Measurements from ENCODE around the gene PPIC.

Gene PPIC

DNA sequence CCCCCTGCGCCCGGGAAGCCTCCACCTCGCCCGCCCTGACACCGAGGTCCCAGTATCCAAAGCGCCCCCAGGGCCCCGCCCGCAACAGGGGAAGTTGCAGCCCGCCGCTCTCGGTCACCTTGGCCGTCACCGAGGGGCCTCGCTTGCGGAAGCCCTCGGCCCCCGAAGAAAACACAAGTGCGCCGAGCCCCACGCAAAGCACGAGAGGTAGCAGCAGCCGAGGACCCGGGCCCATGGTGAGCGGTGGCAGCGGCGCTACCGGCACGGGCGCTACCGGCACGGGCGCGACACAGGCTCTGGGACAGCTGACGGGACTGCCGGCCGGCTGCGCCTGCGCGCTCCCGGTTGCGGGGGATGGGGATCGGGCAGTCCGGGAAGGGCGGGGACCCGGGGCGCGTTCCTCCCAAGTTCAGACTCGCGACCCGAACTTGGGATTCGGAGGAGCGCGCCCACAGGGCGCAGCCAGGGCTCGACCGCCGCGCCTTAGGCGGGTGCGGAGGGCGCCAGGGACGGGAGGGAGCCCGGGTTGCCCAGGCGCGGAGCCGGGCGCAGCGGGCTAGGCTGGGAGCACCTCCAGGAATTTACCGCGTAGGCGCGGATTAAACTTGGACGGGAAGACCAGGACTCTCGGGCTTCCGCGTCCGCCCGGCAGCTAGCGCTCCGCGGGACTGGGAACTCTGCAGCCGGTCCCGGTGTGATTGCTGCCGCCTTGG is at the start of gene PPIC:
Gene PPIC (minus strand): TSS at position 335 of the 713 bp plus-strand sequence. CDS start 100 bp downstream, at position 235.
- TF ChIP-seq CTCF (IDR thresholded peaks at IDR 0.05) = no peak
- no peak for TF ChIP-seq ZFX (IDR thresholded peaks at IDR 0.05; ENCODE audit: borderline replicate concordance)
- peak within 1 kb of the TSS; percentile 87 for H3K27ac ChIP-seq

DNA sequence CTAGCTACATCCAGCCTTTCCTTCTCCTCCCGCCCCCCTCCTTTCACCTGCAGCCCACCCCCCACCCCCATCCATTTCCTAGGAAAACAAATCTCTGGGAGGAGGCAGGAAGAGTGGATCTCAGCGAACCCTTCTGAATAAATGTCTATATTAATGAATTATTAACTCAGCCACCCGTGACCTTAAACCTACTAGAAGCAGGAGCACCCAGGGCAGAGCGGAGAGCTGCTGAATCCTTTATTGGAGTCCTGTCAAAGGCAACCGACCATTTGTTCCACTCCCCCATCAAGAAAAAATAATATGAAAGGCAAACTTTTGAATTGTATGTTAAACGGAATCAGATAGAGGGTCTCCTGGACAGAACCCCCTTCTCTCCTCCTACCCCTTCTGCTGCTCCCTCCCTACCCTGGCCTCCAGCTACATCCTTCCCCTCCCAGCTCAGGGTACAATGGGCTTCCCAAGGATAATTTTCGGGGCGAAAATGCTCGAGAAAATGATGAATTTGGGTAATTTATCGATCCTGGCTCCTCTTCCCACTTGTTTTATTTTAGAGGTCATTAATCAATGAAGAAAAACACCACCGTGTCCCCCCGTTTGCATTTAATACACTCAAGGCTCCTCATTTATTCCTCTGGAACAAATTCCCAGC is 49.2 kb upstream of the PPIC start:
- no peak overlapping the region for H3K27ac ChIP-seq
- no peak for TF ChIP-seq CTCF (IDR thresholded peaks at IDR 0.05)
- no peak for TF ChIP-seq ZFX (IDR thresholded peaks at IDR 0.05; ENCODE audit: borderline replicate concordance)

DNA sequence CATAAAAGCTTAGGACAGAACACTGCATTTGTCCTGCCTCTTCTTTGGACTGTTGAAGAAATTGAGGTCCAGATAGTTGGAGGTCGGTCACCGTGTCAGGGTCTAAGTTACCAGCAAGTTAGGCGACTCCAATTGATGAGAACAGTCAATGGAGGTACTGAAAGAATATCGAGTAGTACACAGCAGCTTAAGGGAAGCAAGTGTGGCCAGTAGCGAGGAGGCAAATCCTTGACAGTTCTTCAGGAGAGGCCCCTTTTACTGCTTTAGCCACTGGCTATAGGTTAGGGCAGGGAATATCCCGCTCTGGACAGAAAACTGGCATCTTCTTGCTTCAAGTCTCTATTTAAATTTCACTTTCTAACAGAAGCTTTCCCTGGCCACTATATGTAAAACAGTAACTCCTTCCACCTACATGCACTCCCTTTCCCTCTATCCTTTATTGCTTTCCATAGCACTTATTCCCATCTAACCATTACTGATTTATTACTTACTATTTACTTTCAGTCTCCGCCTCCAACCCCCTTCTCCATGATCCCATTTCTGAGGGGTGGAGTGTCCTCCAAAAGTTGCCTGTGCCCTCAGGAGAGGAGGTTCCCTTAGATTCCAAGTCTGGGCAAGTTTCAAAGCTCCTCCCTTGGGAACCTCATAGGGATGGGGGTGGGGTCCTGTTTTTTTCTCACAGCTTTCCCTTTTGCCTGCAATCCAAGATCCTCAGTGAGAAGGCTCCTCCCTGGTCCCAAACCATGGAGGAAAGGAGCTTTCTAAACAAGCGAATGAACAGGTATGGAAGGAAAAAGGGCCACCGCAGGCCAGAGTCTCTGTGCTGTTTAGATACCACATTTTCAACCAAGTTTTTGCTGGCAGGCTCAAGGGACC is 48.4 kb upstream of the PPIC start:
- H3K27ac ChIP-seq = no peak overlapping the region
- TF ChIP-seq CTCF (IDR thresholded peaks at IDR 0.05) = no peak
- TF ChIP-seq ZFX (IDR thresholded peaks at IDR 0.05; ENCODE audit: borderline replicate concordance) = no peak

DNA sequence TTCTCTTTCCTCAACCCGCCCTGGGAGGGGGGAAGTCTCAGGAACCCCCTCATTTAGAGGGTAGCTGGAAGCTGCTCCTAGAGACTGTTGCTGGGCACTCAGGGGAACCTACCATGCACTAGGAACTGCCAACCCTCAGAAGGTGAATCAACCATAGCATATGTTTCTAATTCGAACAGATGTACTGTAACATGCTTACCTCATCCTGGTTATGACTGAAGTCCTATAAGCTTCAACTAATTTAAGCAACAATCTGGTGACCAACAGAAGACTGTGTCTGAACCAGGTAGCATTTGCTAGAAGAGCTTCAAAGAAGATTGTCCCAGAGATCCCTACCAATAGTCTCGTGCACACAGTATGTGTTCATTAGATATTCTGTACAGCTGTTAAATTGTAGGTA is 46.8 kb upstream of the PPIC start:
- no peak overlapping the region for H3K27ac ChIP-seq
- TF ChIP-seq ZFX (IDR thresholded peaks at IDR 0.05; ENCODE audit: borderline replicate concordance) = no peak
- TF ChIP-seq CTCF (IDR thresholded peaks at IDR 0.05) = no peak

- TF ChIP-seq CTCF (IDR thresholded peaks at IDR 0.05) (no peak), ZFX (IDR thresholded peaks at IDR 0.05; ENCODE audit: borderline replicate concordance) (no peak)
- no peak overlapping the region for H3K27ac ChIP-seq
Observed at GRCh38 chr5:123080215-123080614, 43.7 kb upstream of the PPIC start.

DNA sequence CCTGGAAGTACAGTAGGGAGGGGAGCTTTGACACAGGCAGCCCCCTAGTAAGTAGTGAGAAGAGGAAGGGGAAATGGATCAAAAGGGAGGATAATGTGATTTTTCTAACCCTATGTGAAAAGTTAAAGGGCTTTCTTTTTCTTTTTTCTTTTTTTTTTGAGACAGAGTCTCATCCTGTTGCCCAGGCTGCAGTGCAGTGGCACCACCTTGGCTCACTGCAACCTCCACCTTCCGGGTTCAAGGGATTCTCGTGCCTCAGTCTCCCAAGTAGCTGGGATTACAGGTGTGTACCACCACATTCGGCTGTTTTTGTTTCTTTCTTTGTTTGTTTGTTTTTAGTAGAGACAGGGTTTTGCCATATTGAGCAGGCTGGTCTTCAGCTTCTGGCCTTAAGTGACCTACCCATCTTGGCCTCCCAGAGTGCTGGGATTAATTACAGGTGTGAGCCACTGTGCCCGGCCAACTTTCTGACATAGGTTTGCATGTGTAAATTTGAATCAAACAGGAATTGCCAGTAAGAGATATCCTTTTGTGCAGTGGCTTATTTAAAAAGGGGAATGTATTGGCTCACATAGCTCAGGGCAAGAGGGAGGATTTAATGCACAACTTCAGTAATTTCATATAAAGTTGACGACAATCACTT is 39.1 kb upstream of the PPIC start:
- no peak for TF ChIP-seq CTCF (IDR thresholded peaks at IDR 0.05)
- TF ChIP-seq ZFX (IDR thresholded peaks at IDR 0.05; ENCODE audit: borderline replicate concordance) = no peak
- H3K27ac ChIP-seq = no peak overlapping the region
